ENCODE measurements around the gene GPX3. TPM values are rescaled to one million over a fixed set of nuclear protein-coding genes. Genes with fewer than 3 reads are reported as not detected.

GPX3 gene
- total and polyA plus RNA-seq, 2 donors (not counting 3 experiments of a cell fraction or from before 2014, with no cell fraction given), result 5.1 to 17.1 TPM

- peaks cover 3 to 9% of the 10 kb centered on the region in 2 experiments for H3K27me3 ChIP-seq (ENCODE audit: control insufficient read depth in 2 of 2, insufficient read depth in 2 of 2, low read length in 2 of 2)
- CTCF ChIA-PET, result interaction anchor here (1.0 to 1.5 kb wide), 4 partner anchors 15 to 109 kb away, joined by 3 to 5 read pairs (median 3); no protein-coding TSS in a partner anchor
- BruUV-seq (replicated peaks), result no TSS peak
These were observed 3.7 kb upstream of the GPX3 start for GRCh38 chr5:151016700-151017099.

GRCh38 chr5:151017897-151018296, 2.5 kb upstream of the GPX3 start:
- no peak overlapping the region for H3K4me2 ChIP-seq (ENCODE audit: insufficient read depth, low read length)
- CTCF ChIA-PET, result no interaction called here
- no peak overlapping the region for H3K4me3 ChIP-seq (replicated peaks in 1 of 3; ENCODE audit: insufficient read depth in 1 of 3, low read depth in 1 of 3, low read length in 3 of 3)
- POLR2A ChIA-PET, result no interaction called here
- no peaks in the 10 kb centered on the region for H3K9me1 ChIP-seq (replicated peaks; ENCODE audit: control insufficient read depth, extremely low read depth, insufficient read depth, low read length)
- H3K9ac ChIP-seq (replicated peaks; ENCODE audit: extremely low read depth, insufficient read depth, low read length), result no peak overlapping the region
- H3K36me3 ChIP-seq (ENCODE audit: control insufficient read depth in 2 of 2, extremely low read depth in 1 of 2, insufficient read depth in 2 of 2, low read length in 2 of 2), result no peaks in the 10 kb centered on the region
- H3K9me3 ChIP-seq (replicated peaks; ENCODE audit: control insufficient read depth, insufficient read depth, low read length), result no peaks in the 10 kb centered on the region
- H2AFZ ChIP-seq (ENCODE audit: low read depth, low read length), result no peak overlapping the region
- DNase-seq (ENCODE audit: low read depth, low spot score), result no peak
- no TSS peak for BruUV-seq (replicated peaks)
- no peaks in the 10 kb centered on the region for H3K79me2 ChIP-seq (ENCODE audit: control insufficient read depth, insufficient read depth, low read length)
- H3K27ac ChIP-seq (ENCODE audit: insufficient read depth, low read depth, low read length), result no peak overlapping the region
- intact Hi-C loops (cut with micrococcal nuclease) (no loop called here), dilution Hi-C loops (cut with MboI; ENCODE audit: extremely low pct_ligation_motif_present, low sequenced_read_pairs) (no loop called here)
- no peaks in the 10 kb centered on the region for H4K20me1 ChIP-seq (replicated peaks; ENCODE audit: control insufficient read depth, extremely low read depth, insufficient read depth, low read length)
- peaks cover 7% of the 10 kb centered on the region for H3K4me1 ChIP-seq (ENCODE audit: control insufficient read depth, extremely low read depth, insufficient read depth, low read length)
- H3K27me3 ChIP-seq (ENCODE audit: control insufficient read depth in 2 of 2, insufficient read depth in 2 of 2, low read length in 2 of 2), result peaks cover 3 to 9% of the 10 kb centered on the region in 2 experiments
- no peak for TF ChIP-seq MAX (IDR thresholded peaks at IDR 0.05; ENCODE audit: insufficient read depth, insufficient read length)
- TF ChIP-seq MYC (IDR thresholded peaks at IDR 0.05; ENCODE audit: low read depth, low read length), result no peak
- TF ChIP-seq JUN (IDR thresholded peaks at IDR 0.05; ENCODE audit: borderline replicate concordance, insufficient read depth, insufficient read length, low read depth), result no peak
- no peak for TF ChIP-seq GATA2 (IDR thresholded peaks at IDR 0.05; ENCODE audit: insufficient read depth, insufficient read length, low read depth, low read length)
- no peak for TF ChIP-seq EZH2 (IDR thresholded peaks at IDR 0.05; ENCODE audit: borderline replicate concordance, low read depth, low read length, severe bottlenecking)
- TF ChIP-seq FOS (IDR thresholded peaks at IDR 0.05; ENCODE audit: borderline replicate concordance, insufficient read depth, low read length), result no peak
- TF ChIP-seq POLR2A (IDR thresholded peaks at IDR 0.05; ENCODE audit: low read depth, low read length), result no peak
- no peak for TF ChIP-seq POLR2AphosphoS5 (IDR thresholded peaks at IDR 0.05; ENCODE audit: insufficient read depth, low read depth, low read length)
- no peak for FAIRE-seq

More at GRCh38 chr5:151016700-151017099, 3.7 kb upstream of the GPX3 start:
- no peaks in the 10 kb centered on the region for H3K79me2 ChIP-seq (ENCODE audit: control insufficient read depth, insufficient read depth, low read length)
- H3K4me2 ChIP-seq (ENCODE audit: insufficient read depth, low read length), result no peak overlapping the region
- no peak overlapping the region for H3K9ac ChIP-seq (replicated peaks; ENCODE audit: extremely low read depth, insufficient read depth, low read length)
- H3K4me1 ChIP-seq (ENCODE audit: control insufficient read depth, extremely low read depth, insufficient read depth, low read length), result peaks cover 7% of the 10 kb centered on the region
- dilution Hi-C loops (cut with MboI; ENCODE audit: extremely low pct_ligation_motif_present, low sequenced_read_pairs) (no loop called here), intact Hi-C loops (cut with micrococcal nuclease) (no loop called here)
- H4K20me1 ChIP-seq (replicated peaks; ENCODE audit: control insufficient read depth, extremely low read depth, insufficient read depth, low read length), result no peaks in the 10 kb centered on the region
- no peaks in the 10 kb centered on the region for H3K36me3 ChIP-seq (ENCODE audit: control insufficient read depth in 2 of 2, extremely low read depth in 1 of 2, insufficient read depth in 2 of 2, low read length in 2 of 2)
- no peaks in the 10 kb centered on the region for H3K9me1 ChIP-seq (replicated peaks; ENCODE audit: control insufficient read depth, extremely low read depth, insufficient read depth, low read length)
- DNase-seq (ENCODE audit: low read depth, low spot score) (no peak), FAIRE-seq (no peak)
- H3K27ac ChIP-seq (ENCODE audit: insufficient read depth, low read depth, low read length), result no peak overlapping the region
- TF ChIP-seq CTCF (IDR thresholded peaks at IDR 0.05; ENCODE audit: extremely low read depth in 1 of 2, insufficient read depth in 1 of 2, low read depth in 1 of 2, low read length in 2 of 2), result no peak
- no peak for TF ChIP-seq EZH2 (IDR thresholded peaks at IDR 0.05; ENCODE audit: borderline replicate concordance, low read depth, low read length, severe bottlenecking)
- TF ChIP-seq POLR2AphosphoS5 (IDR thresholded peaks at IDR 0.05; ENCODE audit: insufficient read depth, low read depth, low read length), result no peak
- H2AFZ ChIP-seq (ENCODE audit: low read depth, low read length), result no peak overlapping the region
- POLR2A ChIA-PET, result no interaction called here
- H3K9me3 ChIP-seq (replicated peaks; ENCODE audit: control insufficient read depth, insufficient read depth, low read length), result no peaks in the 10 kb centered on the region
- H3K4me3 ChIP-seq (replicated peaks in 1 of 3; ENCODE audit: insufficient read depth in 1 of 3, low read depth in 1 of 3, low read length in 3 of 3), result no peak overlapping the region

Measured in endothelial cell of umbilical vein (primary cell).